ENCODE measurements around the gene FBXW8.

Gene FBXW8

GRCh38 chr12:116876151-116876869, 34.4 kb upstream of the FBXW8 start:
- DNase-seq = no peak
- no peak overlapping the region for H2BK12ac ChIP-seq (ENCODE audit: low read length)
- no peak overlapping the region for H2AFZ ChIP-seq (ENCODE audit: insufficient read depth, low read length, poor library complexity)
- peak overlapping the region; percentile 13 for H3K4me2 ChIP-seq (ENCODE audit: low read length)
- no peak overlapping the region for H3K18ac ChIP-seq (ENCODE audit: low read length)
- no peak overlapping the region for H3K4me3 ChIP-seq (ENCODE audit: low read depth, low read length)
- no peak overlapping the region for H4K91ac ChIP-seq (ENCODE audit: low read depth, low read length)
- no peak overlapping the region for H3K27ac ChIP-seq (ENCODE audit: low read depth, low read length)
- peak overlapping the region; percentile 22 for H4K8ac ChIP-seq (ENCODE audit: low read depth, low read length)
- H3K9me3 ChIP-seq (ENCODE audit: insufficient read depth, low read depth, low read length) = peaks cover 3% of the 10 kb centered on the region
- H3K36me3 ChIP-seq (ENCODE audit: control insufficient read depth in 1 of 2, insufficient read depth in 2 of 2, low read length in 2 of 2) = no peaks in the 10 kb centered on the region
- H3K27me3 ChIP-seq (ENCODE audit: insufficient read depth, low read length) = peaks cover 28% of the 10 kb centered on the region
- H2BK5ac ChIP-seq (ENCODE audit: low read depth, low read length, poor library complexity) = no peak overlapping the region
- no CpG with 5 or more reads among the region's 19 CpGs for WGBS (ENCODE audit: extremely low coverage, insufficient coverage, insufficient read length)
- H2BK120ac ChIP-seq (ENCODE audit: insufficient read depth, low read length, poor library complexity) = no peak overlapping the region
- H3K4me1 ChIP-seq (ENCODE audit: control insufficient read depth in 1 of 2, insufficient read depth in 2 of 2, low read length in 2 of 2) = peaks cover 16 to 22% of the 10 kb centered on the region in 2 experiments
- no peak overlapping the region for H4K12ac ChIP-seq (ENCODE audit: low read depth, low read length)
- no peaks in the 10 kb centered on the region for H3K79me2 ChIP-seq (ENCODE audit: control insufficient read depth, insufficient read depth, low read length, poor library complexity)
- H3K9ac ChIP-seq (ENCODE audit: low read length) = no peak overlapping the region
- no peak overlapping the region for H3K23ac ChIP-seq (ENCODE audit: low read length)
- H2AK5ac ChIP-seq (ENCODE audit: low read length) = no peak overlapping the region
- H3K79me1 ChIP-seq (ENCODE audit: low read length) = no peaks in the 10 kb centered on the region
- no peak overlapping the region for H3K14ac ChIP-seq (ENCODE audit: low read length)
- no peak overlapping the region for H3K4ac ChIP-seq (ENCODE audit: low read depth, low read length)

- Histone ChIP-seq H3K4me1 (ENCODE audit: control insufficient read depth in 1 of 2, insufficient read depth in 2 of 2, low read length in 2 of 2) (peaks cover 20 to 22% of the 10 kb centered on the region in 2 experiments), H2BK12ac (ENCODE audit: low read length) (no peak overlapping the region), H3K14ac (ENCODE audit: low read length) (no peak overlapping the region), H4K8ac (ENCODE audit: low read depth, low read length) (no peak overlapping the region), H2AK5ac (ENCODE audit: low read length) (no peak overlapping the region), H3K27me3 (ENCODE audit: insufficient read depth, low read length) (peaks cover 48% of the 10 kb centered on the region), H3K9me3 (ENCODE audit: insufficient read depth, low read depth, low read length) (peaks cover 3% of the 10 kb centered on the region), H3K4me3 (ENCODE audit: low read depth, low read length) (peak overlapping the region; percentile 5), H3K18ac (ENCODE audit: low read length) (no peak overlapping the region), H2BK5ac (ENCODE audit: low read depth, low read length, poor library complexity) (no peak overlapping the region), H4K12ac (ENCODE audit: low read depth, low read length) (no peak overlapping the region), H3K23ac (ENCODE audit: low read length) (no peak overlapping the region), H3K4me2 (ENCODE audit: low read length) (peak overlapping the region; percentile 59), H3K4ac (ENCODE audit: low read depth, low read length) (no peak overlapping the region), H4K91ac (ENCODE audit: low read depth, low read length) (no peak overlapping the region), H3K9ac (ENCODE audit: low read length) (no peak overlapping the region), H3K27ac (ENCODE audit: low read depth, low read length) (no peak overlapping the region), H3K36me3 (ENCODE audit: control insufficient read depth in 1 of 2, insufficient read depth in 2 of 2, low read length in 2 of 2) (no peaks in the 10 kb centered on the region), H2AFZ (ENCODE audit: insufficient read depth, low read length, poor library complexity) (no peak overlapping the region), H3K79me2 (ENCODE audit: control insufficient read depth, insufficient read depth, low read length, poor library complexity) (no peaks in the 10 kb centered on the region), H3K79me1 (ENCODE audit: low read length) (no peaks in the 10 kb centered on the region), H2BK120ac (ENCODE audit: insufficient read depth, low read length, poor library complexity) (no peak overlapping the region)
- WGBS (ENCODE audit: extremely low coverage, insufficient coverage, insufficient read length) = no CpG with 5 or more reads among the region's 55 CpGs
- peak; percentile 84 to 87 for DNase-seq
Measured at GRCh38 chr12:116878567-116879508, 31.9 kb upstream of the FBXW8 start.

- Histone ChIP-seq H4K12ac (ENCODE audit: low read depth, low read length) (no peak overlapping the region), H3K79me1 (ENCODE audit: low read length) (no peaks in the 10 kb centered on the region), H2BK12ac (ENCODE audit: low read length) (no peak overlapping the region), H2AFZ (ENCODE audit: insufficient read depth, low read length, poor library complexity) (no peak overlapping the region), H3K27me3 (ENCODE audit: insufficient read depth, low read length) (peaks cover 48% of the 10 kb centered on the region), H3K18ac (ENCODE audit: low read length) (no peak overlapping the region), H3K14ac (ENCODE audit: low read length) (no peak overlapping the region), H4K91ac (ENCODE audit: low read depth, low read length) (no peak overlapping the region), H3K36me3 (ENCODE audit: control insufficient read depth in 1 of 2, insufficient read depth in 2 of 2, low read length in 2 of 2) (no peaks in the 10 kb centered on the region), H2AK5ac (ENCODE audit: low read length) (no peak overlapping the region), H3K79me2 (ENCODE audit: control insufficient read depth, insufficient read depth, low read length, poor library complexity) (no peaks in the 10 kb centered on the region), H3K4me2 (ENCODE audit: low read length) (peak overlapping the region; percentile 59), H4K8ac (ENCODE audit: low read depth, low read length) (no peak overlapping the region), H3K4ac (ENCODE audit: low read depth, low read length) (no peak overlapping the region), H3K23ac (ENCODE audit: low read length) (no peak overlapping the region), H3K4me1 (ENCODE audit: control insufficient read depth in 1 of 2, insufficient read depth in 2 of 2, low read length in 2 of 2) (peaks cover 20 to 22% of the 10 kb centered on the region in 2 experiments), H2BK120ac (ENCODE audit: insufficient read depth, low read length, poor library complexity) (no peak overlapping the region), H2BK5ac (ENCODE audit: low read depth, low read length, poor library complexity) (no peak overlapping the region), H3K9ac (ENCODE audit: low read length) (no peak overlapping the region), H3K4me3 (ENCODE audit: low read depth, low read length) (no peak overlapping the region), H3K9me3 (ENCODE audit: insufficient read depth, low read depth, low read length) (peaks cover 1% of the 10 kb centered on the region), H3K27ac (ENCODE audit: low read depth, low read length) (no peak overlapping the region)
- no CpG with 5 or more reads among the region's 52 CpGs for WGBS (ENCODE audit: extremely low coverage, insufficient coverage, insufficient read length)
- DNase-seq = peak in 1 of 2 donors; percentile 21
Measured at GRCh38 chr12:116879509-116880212, 31.1 kb upstream of the FBXW8 start.

GRCh38 chr12:116880213-116880816, 30.4 kb upstream of the FBXW8 start:
- Histone ChIP-seq H3K4ac (ENCODE audit: low read depth, low read length) (no peak overlapping the region), H3K79me2 (ENCODE audit: control insufficient read depth, insufficient read depth, low read length, poor library complexity) (no peaks in the 10 kb centered on the region), H2AFZ (ENCODE audit: insufficient read depth, low read length, poor library complexity) (no peak overlapping the region), H4K91ac (ENCODE audit: low read depth, low read length) (no peak overlapping the region), H3K4me1 (ENCODE audit: control insufficient read depth in 1 of 2, insufficient read depth in 2 of 2, low read length in 2 of 2) (peaks cover 20 to 22% of the 10 kb centered on the region in 2 experiments), H2BK120ac (ENCODE audit: insufficient read depth, low read length, poor library complexity) (no peak overlapping the region), H2AK5ac (ENCODE audit: low read length) (no peak overlapping the region), H4K8ac (ENCODE audit: low read depth, low read length) (no peak overlapping the region), H3K27ac (ENCODE audit: low read depth, low read length) (no peak overlapping the region), H3K14ac (ENCODE audit: low read length) (no peak overlapping the region), H3K9me3 (ENCODE audit: insufficient read depth, low read depth, low read length) (no peaks in the 10 kb centered on the region), H3K18ac (ENCODE audit: low read length) (no peak overlapping the region), H3K4me3 (ENCODE audit: low read depth, low read length) (no peak overlapping the region), H2BK12ac (ENCODE audit: low read length) (no peak overlapping the region), H3K27me3 (ENCODE audit: insufficient read depth, low read length) (peaks cover 48% of the 10 kb centered on the region), H2BK5ac (ENCODE audit: low read depth, low read length, poor library complexity) (no peak overlapping the region), H3K4me2 (ENCODE audit: low read length) (peak overlapping the region; percentile 99), H3K36me3 (ENCODE audit: control insufficient read depth in 1 of 2, insufficient read depth in 2 of 2, low read length in 2 of 2) (no peaks in the 10 kb centered on the region), H3K9ac (ENCODE audit: low read length) (no peak overlapping the region), H4K12ac (ENCODE audit: low read depth, low read length) (no peak overlapping the region), H3K23ac (ENCODE audit: low read length) (no peak overlapping the region), H3K79me1 (ENCODE audit: low read length) (no peaks in the 10 kb centered on the region)
- no CpG with 5 or more reads among the region's 21 CpGs for WGBS (ENCODE audit: extremely low coverage, insufficient coverage, insufficient read length)
- DNase-seq = peak in 1 of 2 donors; percentile 17
